NB4 (cell line): ENCODE measurements around the gene ZNF543.

ENCODE experiments used
- MYC ChIP-seq: IDR thresholded peaks from 2 replicates; pipeline ENCODE4 v1.6.1; 2011; ENCODE audit warnings: low read depth, low read length
- POLR2A ChIP-seq: IDR thresholded peaks from 2 replicates; pipeline ENCODE4 v1.6.1; 2011; ENCODE audit warnings: mild to moderate bottlenecking; ENCODE audit not compliant: insufficient read length; ENCODE audit errors: extremely low read depth
- TF ChIP-seq, protein P1 (sequence below): IDR thresholded peaks from one replicate; pipeline ENCODE4 v1.5.1; 2012; ENCODE audit warnings: low read depth, low read length
- TF ChIP-seq, protein P2 (sequence below): IDR thresholded peaks from 2 replicates; pipeline ENCODE4 v1.6.1; 2011; ENCODE audit warnings: low read depth, low read length

DNA sequence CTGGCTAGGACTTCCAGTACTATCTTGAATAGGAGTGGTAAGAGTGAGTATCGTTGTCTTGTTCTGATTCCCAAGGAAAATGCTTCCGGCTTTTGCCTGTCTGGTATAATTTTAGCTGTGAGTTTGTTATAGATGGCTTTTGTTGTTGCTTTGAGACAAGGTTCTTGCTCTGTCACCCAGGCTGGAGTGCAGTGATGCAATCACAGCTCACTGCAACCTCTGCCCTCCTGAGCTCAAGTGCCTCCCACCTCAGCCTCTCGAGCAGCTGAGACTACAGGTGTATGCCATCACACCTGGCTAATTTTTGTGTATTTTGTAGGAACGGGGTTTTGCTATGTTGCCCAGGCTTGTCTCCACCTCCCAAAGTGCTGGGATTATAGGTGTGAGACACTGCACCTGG is 6.1 kb upstream of the ZNF543 start:
- TF ChIP-seq, protein P1, sequence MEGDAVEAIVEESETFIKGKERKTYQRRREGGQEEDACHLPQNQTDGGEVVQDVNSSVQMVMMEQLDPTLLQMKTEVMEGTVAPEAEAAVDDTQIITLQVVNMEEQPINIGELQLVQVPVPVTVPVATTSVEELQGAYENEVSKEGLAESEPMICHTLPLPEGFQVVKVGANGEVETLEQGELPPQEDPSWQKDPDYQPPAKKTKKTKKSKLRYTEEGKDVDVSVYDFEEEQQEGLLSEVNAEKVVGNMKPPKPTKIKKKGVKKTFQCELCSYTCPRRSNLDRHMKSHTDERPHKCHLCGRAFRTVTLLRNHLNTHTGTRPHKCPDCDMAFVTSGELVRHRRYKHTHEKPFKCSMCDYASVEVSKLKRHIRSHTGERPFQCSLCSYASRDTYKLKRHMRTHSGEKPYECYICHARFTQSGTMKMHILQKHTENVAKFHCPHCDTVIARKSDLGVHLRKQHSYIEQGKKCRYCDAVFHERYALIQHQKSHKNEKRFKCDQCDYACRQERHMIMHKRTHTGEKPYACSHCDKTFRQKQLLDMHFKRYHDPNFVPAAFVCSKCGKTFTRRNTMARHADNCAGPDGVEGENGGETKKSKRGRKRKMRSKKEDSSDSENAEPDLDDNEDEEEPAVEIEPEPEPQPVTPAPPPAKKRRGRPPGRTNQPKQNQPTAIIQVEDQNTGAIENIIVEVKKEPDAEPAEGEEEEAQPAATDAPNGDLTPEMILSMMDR = no peak
- TF ChIP-seq POLR2A (no peak), MYC (no peak)
- TF ChIP-seq, protein P2, sequence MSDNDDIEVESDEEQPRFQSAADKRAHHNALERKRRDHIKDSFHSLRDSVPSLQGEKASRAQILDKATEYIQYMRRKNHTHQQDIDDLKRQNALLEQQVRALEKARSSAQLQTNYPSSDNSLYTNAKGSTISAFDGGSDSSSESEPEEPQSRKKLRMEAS = no peak
